OCI-LY1 (cell line): ENCODE results near the gene MIS18BP1.

ENCODE experiments used
- CTCF ChIP-seq: fragments of 200-600 bp; sonication (generic), shearing (Covaris generic); IDR thresholded peaks from 2 replicates; pipeline ENCODE4 v1.5.1; 2017; ENCODE audit warnings: mild to moderate bottlenecking, antibody characterized with exemption, low read length, moderate library complexity, mixed read lengths
- EZH2 ChIP-seq: fragments of 200-600 bp; sonication (generic), shearing (Covaris generic); IDR thresholded peaks from 2 replicates; pipeline ENCODE4 v1.8.0; 2017; ENCODE audit warnings: borderline replicate concordance, mixed run types, mild to moderate bottlenecking, antibody characterized with exemption, low read length, moderate library complexity, mixed read lengths

- TF ChIP-seq CTCF (no peak), EZH2 (no peak)
These were observed 71.7 kb downstream of the MIS18BP1 start for GRCh38 chr14:45181329-45181728.
